Dedifferentiated amniotic fluid mesenchymal stem cell (primary cell): ENCODE results near the gene TTLL9.
"Not testable (repeated sequence)": the region's sequence is repeated elsewhere in the genome, so short reads cannot be mapped to it uniquely, and the experiment has no call there.

Experiments
- DNase-seq: peaks from one replicate; pipeline ENCODE4 v3.0.0-alpha.2; 2016; ENCODE audit errors: extremely low spot score

The TTLL9 gene

DNA sequence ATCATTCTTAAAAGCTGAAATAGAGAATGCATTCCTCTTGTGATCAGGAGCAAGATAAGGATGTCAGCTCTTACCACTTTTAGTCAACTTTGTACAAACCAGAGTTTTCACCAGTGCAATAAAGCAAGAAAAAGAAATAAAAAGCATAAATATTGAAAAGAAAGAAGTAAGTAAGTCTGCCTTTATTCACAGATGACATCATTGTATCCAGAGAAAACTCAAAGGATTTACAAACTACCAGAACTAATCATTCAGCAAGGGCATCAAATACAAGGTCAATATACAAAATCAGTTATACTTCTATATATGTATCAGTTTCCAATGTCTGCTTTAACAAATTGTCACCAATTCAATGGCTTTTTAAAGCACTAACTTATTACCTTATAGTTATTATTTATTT lies 13.4 kb downstream of the TTLL9 start:
- DNase-seq, result no peak

DNA sequence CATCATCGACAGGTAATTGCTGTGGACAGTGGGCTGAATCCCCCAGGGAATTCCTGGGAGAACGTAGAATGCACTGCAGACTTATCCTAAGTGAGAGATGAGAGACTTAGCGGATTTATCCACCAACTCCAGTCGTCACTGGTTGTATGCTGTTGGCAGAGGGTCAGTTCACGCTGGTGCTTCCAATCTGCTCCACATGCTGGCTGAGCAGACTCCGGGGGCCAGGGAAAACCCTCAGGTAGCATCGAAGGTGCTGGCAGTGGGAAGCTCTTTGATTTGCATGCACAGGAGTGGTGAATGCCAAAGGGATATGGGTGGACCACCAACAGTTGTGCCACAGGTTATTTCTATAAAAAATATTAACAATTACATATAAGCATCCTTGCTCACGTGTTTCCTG lies 20.2 kb downstream of the TTLL9 start:
- DNase-seq, result no peak

DNA sequence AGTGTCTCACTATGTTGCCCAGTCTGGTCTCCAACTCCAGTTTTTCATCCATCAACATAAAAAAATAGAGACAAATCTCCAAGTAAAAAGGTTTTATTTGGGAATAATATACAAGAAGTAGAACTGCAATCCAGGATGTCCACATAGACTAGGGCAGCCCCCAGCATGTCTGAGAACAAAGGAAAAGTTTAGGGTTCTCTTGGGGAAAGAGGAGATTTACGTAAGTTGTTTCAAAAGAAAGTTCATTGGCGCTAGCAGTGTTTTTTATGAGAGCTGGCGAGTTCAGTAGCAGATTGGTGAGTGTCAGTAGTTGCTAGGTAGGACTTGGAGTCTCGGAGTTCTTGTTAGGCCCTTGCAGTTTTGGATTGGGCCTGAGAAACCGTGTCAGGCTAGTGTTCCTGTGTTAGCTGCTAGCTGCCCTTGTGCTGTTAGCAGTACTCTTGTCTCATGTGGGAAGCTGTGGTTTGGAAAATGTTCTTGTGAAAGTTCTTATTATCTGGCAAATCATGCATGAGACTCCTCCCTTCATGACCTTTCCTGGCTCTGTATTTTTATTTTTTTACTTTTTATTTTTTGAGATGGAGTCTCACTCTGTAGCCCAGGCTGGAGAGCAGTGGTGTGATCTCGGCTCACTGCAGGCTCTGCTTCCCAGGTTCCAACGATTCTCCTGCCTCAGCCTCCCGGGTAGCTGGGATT lies 24.7 kb downstream of the TTLL9 start:
- DNase-seq, result peak; percentile 49

DNA sequence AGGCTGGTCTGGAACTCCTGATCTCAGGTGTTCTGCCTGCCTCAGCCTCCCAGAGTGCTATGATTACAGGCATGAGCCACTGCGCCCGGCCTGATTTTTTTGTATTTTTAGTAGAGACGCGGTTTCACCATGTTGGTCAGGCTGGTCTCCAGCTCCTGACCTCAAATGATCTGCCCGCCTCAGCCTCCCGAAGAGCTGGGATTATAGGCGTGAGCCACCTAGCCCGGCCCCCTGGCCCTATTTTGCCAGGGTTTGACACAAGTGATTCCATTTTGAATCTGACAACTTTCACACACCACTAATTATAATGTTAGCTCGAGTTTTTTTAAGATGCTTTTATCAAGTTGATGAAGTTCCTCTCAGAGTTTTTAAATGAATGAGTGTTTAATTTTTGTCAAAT lies 25.6 kb downstream of the TTLL9 start:
- no peak for DNase-seq

DNA sequence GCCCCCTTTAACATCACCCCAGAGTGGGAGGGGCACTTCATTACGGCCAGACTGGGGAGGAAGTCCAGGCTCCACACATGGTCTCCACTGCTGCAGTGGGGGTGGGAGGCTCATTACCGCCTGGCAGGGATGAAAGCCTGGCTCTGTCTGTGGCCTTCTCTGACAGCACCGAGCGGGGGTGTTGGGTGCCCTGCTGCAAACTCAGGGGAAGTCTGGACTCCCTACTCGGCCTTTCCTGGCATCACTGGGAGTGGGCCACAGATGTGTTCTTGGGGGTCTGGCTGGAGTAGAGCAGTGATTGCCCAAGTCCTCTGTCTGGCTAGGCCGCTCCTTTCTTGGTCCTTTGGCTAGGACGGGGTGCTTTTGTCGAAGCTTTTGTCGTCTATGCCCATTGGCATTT lies 27.1 kb downstream of the TTLL9 start:
- DNase-seq, result no peak

DNA sequence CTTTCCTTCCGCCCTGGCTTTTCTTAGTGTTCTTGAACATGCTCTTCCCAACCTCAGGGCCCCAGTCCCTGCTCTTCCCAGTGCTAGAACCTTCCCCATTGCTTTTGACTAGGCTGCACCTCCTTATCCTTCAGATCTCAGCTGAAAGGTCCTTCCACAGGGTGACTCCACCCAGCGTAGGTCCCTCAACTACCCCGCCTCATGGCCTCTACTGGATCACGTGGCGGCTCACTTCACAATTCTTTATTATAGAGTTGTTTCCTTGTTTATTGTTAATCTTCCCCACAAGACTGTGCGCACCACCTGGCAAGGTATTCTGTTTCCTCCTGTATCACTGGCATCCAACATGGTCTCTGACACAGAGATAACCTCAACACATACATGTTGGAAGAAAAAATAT lies 31.2 kb downstream of the TTLL9 start:
- DNase-seq, result no peak

DNA sequence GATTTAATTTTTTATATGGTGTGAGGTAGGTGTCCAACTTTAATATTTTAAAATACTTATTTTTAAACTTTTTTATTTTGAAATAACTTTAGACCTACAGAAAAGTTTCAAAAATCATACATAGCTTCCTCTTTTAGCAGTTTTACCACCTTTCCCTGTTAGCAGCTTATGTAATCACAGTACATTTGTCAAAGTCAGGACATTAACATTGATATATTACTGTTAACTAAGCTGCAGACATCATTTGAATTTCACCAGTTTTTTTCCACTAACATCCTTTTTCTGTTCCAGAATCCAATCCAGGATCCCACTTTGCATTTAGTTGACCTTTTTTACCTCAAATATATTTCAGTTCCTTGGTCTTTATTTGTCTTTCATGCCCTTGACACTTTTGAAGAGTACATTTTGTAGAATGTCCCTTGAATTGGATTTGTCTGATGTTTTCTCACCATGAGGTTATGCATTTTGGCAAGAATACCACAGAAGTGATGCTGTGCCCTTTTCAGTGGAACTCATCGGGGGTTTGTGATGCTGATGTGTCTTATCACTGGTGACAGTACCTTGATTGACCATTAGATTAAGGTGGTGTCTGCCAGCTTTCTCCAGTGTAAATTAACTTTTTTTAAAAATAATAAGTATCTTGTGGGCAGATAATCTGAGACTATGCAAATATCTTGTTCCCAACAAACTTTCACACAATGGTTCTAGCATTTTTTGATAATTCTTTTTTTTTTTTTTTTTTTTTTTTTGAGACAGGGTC lies 33.4 kb downstream of the TTLL9 start:
- DNase-seq, result no peak

DNA sequence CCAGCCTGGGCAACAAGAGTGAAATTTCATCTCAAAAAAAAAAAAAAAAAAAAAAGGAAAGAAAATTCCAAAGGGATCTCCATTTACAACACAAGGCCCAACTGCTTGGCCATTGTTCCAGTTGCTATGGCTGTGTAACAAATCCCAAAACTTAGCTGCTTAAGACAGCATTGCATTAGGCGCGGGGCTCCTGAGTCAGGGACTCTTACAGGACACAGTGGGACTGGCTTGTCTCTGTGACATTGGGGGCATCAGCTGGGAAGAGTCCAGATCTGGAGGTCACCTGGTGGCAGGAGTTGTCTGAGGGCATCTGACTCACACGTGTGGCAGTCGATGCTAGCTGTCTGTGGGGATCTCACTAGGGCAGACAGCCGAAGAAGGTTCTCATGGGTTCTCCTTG lies 35.6 kb downstream of the TTLL9 start:
- DNase-seq, result no peak

DNA sequence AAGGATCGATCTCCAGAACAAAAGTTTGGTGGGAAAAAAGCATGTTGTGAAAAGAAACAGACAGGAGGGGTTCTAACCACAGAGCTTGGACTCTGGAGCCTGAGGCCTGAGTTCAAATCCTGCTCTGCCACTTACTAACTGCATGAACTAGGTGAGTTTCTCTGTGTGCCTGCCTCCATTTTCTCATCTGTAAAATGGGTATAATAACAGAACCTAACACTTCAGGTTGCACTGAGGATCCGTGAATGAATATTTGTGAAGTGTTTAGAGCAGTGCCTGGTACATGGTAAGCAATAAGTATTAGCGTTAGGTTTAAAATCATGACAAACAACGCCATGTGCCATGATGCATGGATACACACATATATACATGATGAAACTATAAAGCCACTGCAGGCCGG lies 36.6 kb downstream of the TTLL9 start:
- DNase-seq, result no peak

DNA sequence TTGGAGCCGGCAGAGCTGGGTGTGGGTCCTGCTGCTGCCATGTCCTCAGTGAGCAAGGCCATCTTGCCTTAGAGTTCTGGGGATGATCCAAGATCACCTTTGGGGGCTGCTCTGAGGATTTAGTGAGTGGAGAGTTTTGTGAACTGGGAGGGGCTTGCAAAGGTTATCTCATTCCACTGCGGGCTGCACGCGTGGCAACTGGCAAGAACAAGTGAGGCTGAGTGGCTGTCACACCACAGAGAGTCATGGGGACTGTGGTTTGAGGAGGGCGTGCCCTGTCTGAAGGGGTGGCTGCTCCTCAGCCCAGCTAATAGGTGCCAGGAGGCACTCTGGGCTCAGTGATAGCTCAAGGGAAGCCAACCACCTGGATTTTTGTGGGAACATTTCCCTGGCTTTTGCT lies 37.6 kb downstream of the TTLL9 start:
- DNase-seq, result no peak

DNA sequence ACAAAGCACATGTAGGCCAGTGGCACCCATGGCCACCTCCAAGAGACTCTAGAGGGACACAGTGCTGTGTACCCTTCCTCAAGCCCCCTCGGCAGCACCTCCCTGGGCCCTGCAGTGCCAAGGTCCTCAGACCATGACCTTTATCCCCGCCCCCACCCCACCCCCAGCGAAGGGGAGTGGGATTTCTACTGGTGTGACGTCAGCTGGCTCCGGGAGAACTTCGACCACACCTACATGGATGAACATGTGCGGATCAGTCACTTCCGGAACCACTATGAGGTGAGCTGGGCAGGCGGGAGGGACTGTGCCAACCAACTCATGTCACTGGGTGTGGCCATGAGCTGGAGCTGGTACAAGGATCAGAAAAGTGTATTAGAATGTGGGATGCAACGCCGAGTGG lies 38.0 kb downstream of the TTLL9 start:
- DNase-seq, result no peak

DNA sequence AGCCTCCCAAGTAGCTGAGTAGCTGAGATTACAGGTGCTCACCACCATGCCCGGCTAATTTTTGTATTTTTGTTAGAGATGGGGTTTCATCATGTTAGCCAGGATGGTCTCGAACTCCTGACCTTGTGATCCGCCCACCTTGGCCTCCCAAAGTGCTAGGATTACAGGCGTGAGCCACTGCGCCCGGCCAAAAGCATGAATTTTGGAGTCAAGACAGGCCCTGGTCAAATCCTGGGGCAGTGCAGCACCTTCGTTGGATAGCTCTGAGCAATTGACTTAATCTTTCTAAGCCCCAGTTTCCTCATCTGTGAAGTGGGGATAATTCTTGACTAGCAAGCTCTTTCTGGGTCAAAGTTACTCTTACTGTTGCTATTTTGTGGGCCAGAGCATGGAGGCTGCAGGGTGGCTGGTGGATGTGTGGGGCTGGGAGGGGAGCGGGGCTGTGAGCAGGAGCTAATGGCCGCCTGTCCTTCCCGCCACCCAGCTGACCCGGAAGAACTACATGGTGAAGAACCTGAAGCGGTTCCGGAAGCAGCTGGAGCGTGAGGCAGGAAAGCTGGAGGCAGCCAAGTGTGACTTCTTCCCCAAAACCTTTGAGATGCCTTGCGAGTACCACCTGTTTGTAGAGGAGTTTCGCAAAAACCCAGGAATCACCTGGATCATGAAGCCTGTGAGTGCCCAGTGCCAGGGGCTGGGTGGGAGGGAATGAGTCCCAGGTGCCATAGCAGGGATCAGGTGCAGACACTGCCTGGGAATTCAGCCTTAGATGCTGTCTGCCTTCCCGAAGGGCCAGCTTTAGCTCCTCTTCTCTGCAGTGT lies 39.0 kb downstream of the TTLL9 start:
- DNase-seq, result no peak

DNA sequence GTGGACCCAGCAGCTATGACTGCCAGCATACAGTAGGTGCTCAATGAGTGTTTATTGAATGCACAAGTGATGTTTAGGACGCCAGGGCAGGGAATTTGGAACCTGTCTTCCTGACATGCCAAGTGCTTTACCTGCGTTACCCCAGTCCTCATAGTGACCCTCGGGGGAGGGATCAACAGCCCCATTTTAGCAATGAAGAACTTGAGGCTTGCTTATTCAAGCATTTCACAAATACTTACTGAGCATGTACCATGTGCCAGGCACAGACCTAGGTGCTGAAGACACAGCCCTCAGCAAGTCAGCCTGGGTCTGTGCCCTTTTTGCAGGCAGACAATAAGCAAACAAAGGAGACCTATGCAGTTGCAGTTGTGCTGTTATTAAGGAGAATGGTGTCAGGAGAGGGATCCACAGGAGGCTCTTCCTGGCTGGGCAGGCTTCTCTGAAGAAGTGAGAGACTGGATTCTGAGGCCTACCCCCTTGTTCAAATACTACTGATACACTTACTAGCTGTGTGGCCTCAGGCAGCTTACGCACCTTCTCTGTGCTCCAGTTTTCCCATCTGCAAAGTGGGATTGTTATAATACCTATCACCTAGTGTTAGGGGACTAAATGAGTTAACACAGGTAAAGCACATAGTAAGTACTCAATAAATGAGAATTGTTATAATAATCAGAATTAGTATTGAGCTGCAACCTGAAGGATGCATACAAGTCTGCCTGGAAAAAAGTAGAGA lies 39.8 kb downstream of the TTLL9 start:
- DNase-seq, result no peak

DNA sequence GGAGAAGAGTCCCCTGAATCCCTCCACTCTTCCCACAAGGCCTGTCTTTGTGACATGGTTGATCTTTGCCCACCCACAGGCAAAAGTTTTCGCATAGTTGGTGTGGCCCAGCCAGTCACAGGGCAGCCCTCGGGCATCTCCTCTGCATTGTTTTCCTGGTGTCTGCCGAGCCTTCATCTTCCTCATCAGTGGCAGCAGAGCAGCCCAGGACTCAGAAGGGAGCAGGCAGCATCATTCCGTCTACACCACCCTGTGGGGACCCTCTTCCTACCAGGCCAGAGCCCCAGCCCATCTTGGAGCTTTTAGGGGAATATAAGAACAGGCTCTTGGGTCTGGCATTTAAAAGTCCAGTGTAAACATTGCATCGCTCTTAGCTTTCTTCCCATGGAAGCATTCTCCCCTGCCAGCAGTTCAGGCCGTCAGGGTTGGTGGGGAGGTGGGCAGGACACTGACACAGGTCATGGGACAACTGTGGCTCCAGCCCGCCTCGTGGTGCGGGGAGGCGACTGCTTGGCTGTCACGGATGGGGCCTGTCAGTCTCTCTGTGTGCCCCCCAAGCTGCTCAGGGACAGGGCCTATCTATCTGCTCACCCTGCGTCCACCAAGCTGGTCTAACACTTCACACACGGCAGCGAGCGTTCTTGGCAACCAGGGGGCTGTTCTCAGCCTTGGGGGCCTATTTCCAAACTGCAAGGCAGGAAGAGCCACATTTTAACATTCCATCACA lies 43.2 kb downstream of the TTLL9 start:
- no peak for DNase-seq

DNA sequence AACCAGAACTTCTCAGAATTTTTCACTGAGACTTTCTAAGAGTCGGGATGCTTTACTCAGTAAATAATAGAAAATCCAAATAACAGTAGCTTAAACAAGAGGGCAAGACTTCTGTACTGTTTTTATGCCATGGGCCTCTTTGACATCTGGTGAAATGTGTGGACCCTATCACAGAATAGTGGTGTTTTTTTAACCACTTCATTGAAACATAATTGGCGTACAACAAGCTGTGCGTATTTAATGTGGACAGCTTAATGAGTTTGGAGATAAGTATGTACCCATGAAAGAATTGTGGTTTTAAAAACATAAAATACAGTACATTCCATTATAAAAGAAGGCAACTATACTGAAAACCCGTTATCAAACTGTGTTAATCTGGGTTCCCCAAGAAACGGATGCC lies 43.7 kb downstream of the TTLL9 start:
- DNase-seq, result no peak

DNA sequence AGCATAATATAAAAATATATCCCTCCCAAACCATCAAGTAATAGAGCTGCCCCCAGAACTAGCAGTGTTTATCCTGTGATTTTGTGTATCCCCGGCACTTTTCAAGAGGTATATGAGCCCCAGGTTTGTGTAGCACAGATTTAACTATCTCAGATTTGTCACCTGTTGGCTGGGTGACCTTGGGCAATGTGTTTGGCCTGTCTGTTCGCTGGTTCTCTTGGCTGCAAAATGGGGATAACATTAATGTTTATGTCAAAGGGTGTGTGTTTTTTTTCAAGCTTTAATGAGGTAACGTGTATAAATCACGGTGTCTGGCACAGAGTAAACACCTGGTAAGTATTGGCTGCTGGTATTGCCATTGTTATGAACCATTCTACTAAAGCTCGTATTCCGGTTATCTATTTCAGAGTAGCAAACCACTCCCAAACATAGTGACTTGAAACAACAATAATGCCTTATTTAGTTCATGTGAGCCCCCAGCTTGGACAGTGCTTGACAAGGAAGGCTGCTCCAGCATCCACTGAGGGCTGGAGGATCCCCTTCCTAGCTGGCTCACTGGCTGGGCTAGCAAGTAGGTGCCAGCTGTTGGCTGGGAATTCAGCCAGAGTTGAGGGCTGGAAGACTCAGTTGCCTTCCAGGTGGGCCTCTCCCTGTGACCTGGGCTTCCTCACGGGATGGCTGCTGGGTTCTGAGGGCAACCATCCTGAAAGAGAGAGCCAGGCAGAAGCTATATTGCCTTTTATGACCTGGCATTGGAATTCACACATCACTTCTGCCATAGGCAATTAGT lies 45.3 kb downstream of the TTLL9 start:
- DNase-seq, result no peak

DNA sequence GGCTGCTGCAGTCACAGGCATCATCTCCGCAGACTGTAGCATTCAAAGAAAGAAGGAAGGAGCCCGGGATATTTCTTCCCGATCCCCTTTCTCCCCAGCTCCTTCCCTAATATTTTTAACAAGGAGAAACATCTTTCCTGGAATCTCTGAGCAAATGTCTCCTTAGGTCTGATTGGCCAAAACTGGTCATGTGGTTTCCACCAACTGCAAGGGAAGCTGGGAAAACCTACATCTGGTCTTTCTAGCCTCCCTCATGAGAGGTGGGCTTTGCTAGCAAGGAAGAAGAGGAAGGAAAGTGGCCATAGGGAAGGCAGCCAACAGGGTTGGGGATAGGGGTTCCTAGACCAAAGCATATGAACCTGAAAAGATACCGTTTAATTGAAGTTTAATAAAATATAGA lies 46.3 kb downstream of the TTLL9 start:
- no peak for DNase-seq

DNA sequence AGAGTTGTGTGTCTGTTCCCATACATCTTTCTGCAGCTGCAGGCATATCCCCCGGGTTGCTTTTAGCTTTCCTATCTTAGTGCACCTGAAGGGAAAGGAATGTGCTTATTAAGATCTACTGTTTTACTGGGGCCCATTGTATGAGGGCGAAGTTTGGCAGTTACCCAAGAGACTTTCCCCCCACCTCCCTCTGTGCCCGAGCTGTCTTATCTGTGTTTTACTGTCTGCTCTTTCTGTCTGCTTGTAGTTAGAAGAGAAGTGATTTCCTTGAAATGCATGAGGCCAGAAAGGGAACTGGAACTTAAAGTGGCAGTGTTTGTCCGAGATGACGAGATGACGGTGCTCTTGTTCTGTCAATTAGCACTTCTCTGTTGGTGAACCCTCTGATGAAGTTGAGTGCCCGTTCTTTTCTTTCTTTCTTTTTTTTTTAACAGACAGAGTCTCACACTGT lies 47.6 kb downstream of the TTLL9 start:
- not testable (repeated sequence) for DNase-seq

DNA sequence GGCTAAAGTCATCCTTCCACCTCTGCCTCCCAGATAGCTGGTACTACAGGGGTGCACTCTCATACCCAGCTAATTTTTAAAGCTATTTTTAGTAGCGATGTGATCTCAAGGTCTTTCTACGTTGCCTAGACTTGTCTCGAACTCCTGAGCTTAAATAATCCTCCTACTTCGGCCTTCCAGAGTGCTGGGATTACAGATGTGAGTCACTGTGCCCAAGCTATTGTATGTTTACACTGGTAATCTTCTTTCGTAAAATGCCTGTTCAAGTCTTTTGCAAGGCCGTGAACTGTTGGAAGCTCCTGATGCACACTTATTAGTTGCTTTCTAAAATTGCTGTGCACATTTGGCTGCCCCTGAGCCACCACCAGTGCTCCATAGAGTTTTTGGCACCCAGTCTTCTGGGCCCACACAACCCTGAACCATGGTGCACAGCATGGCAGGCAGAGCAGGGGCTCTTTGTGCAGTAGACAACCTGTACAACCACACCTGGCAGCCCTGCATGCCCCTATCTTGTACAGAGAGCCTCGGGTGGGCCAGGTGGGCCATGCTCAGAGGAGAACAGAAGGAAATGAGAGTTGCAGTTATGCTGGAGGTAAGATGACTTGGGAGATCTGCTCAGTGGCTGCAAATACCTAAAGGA lies 48.2 kb downstream of the TTLL9 start:
- DNase-seq, result no peak
